Colonic mucosa (tissue), 4 donors: ENCODE results near the gene KNSTRN. TPM values are rescaled to one million over a fixed set of nuclear protein-coding genes. Genes with fewer than 3 reads are reported as not detected.

Experiments used
- DNase-seq: peaks from one replicate; pipeline ENCODE4 v3.0.0-alpha.2; 2020
- H3K27ac ChIP-seq: fragments of 200-600 bp; one replicate; pipeline ENCODE4 v1.8.0; 2021
- H3K27me3 ChIP-seq: fragments of 200-600 bp; one replicate; pipeline ENCODE4 v1.8.0; 2021
- H3K36me3 ChIP-seq: fragments of 200-600 bp; one replicate; pipeline ENCODE4 v1.8.0; 2021
- H3K4me1 ChIP-seq: fragments of 200-600 bp; one replicate; pipeline ENCODE4 v1.8.0; 2021; ENCODE audit warnings: mild to moderate bottlenecking
- H3K4me3 ChIP-seq: fragments of 200-600 bp; one replicate; pipeline ENCODE4 v1.8.0; 2021
- H3K9ac ChIP-seq, 2 donors: one replicate each; pipeline ENCODE4 v1.7.0; 2013; ENCODE audit warnings: control low read depth in 2 of 2, low read depth in 2 of 2, low read length in 2 of 2
- H3K9me3 ChIP-seq: fragments of 200-600 bp; one replicate; pipeline ENCODE4 v1.8.0; 2021
- CTCF ChIP-seq: fragments of 200-600 bp; IDR thresholded peaks from one replicate; pipeline ENCODE4 v1.8.0; 2022; ENCODE audit warnings: antibody characterized with exemption, mild to moderate bottlenecking
- intact Hi-C: fragments of 100-400 bp; cut with DNase I; formaldehyde crosslinking; loops from one replicate; pipeline ENCODE4 v1.14.1; 2022
- total RNA-seq, 2 donors: library from RNA; stranded (reverse); fragmentation: NEBNext Ultra II Directional in 1 of 2; extraction: Animal tissue kit (Norgen Biotek cat#: 25700) in 1 of 2; gene quantifications; one replicate each; pipeline ENCODE4 v1.2.1, GENCODE V29; 2021
- donor health status: healthy.
- donor health status: DM: no; HTN: no; CAD: no.
- donor health status: DM: no; HTN: no; CAD: no.

Gene KNSTRN
- total RNA-seq, 2 donors from 2014 or later: 12.2 to 51.2 TPM

- no peaks in the 10 kb centered on the region for H3K9me3 ChIP-seq
- TF ChIP-seq CTCF: no peak
- H3K4me1 ChIP-seq: peaks cover 5% of the 10 kb centered on the region
- H3K9ac ChIP-seq: no peak overlapping the region
- no peak overlapping the region for H3K4me3 ChIP-seq
- intact Hi-C loops: no loop called here
- H3K27me3 ChIP-seq: no peaks in the 10 kb centered on the region
- H3K27ac ChIP-seq: no peak overlapping the region
- H3K36me3 ChIP-seq: peaks cover 8% of the 10 kb centered on the region
- DNase-seq: no peak
Measured at GRCh38 chr15:40409366-40409765, 26.8 kb downstream of the KNSTRN start.

GRCh38 chr15:40410476-40410875 lies 28.0 kb downstream of the KNSTRN start:
- peaks cover 12% of the 10 kb centered on the region for H3K36me3 ChIP-seq
- DNase-seq: no peak
- H3K9me3 ChIP-seq: no peaks in the 10 kb centered on the region
- no peaks in the 10 kb centered on the region for H3K4me1 ChIP-seq
- H3K27me3 ChIP-seq: no peaks in the 10 kb centered on the region
- intact Hi-C loops: no loop called here
- TF ChIP-seq CTCF: no peak
- no peak overlapping the region for H3K4me3 ChIP-seq
- H3K9ac ChIP-seq: no peak overlapping the region
- H3K27ac ChIP-seq: no peak overlapping the region

- Histone ChIP-seq H3K27ac (no peak overlapping the region), H3K4me1 (no peaks in the 10 kb centered on the region), H3K9ac (no peak overlapping the region), H3K4me3 (no peak overlapping the region), H3K36me3 (peaks cover 12% of the 10 kb centered on the region), H3K27me3 (no peaks in the 10 kb centered on the region), H3K9me3 (no peaks in the 10 kb centered on the region)
- TF ChIP-seq CTCF: no peak
- DNase-seq: peak; percentile 80
- intact Hi-C loops: no loop called here
Measured at GRCh38 chr15:40412095-40412759, 29.7 kb downstream of the KNSTRN start.

GRCh38 chr15:40413036-40413435 lies 30.5 kb downstream of the KNSTRN start:
- no peak for TF ChIP-seq CTCF
- Histone ChIP-seq H3K9ac (no peak overlapping the region), H3K36me3 (peaks cover 12% of the 10 kb centered on the region), H3K4me3 (no peak overlapping the region), H3K27me3 (no peaks in the 10 kb centered on the region), H3K9me3 (no peaks in the 10 kb centered on the region), H3K4me1 (no peaks in the 10 kb centered on the region), H3K27ac (no peak overlapping the region)
- intact Hi-C loops: no loop called here
- DNase-seq: no peak

- DNase-seq: no peak
- intact Hi-C loops: no loop called here
Measured at GRCh38 chr15:40414816-40415215, 32.3 kb downstream of the KNSTRN start.

More at GRCh38 chr15:40414816-40415215, 32.3 kb downstream of the KNSTRN start:
- Histone ChIP-seq H3K4me3 (no peak overlapping the region), H3K27me3 (no peaks in the 10 kb centered on the region), H3K36me3 (peaks cover 12% of the 10 kb centered on the region), H3K4me1 (no peaks in the 10 kb centered on the region), H3K9me3 (no peaks in the 10 kb centered on the region), H3K9ac (no peak overlapping the region), H3K27ac (no peak overlapping the region)
- no peak for TF ChIP-seq CTCF
